Heart left ventricle (tissue), 13 donors: ENCODE data around the gene GGNBP2.

Experiments
- CTCF ChIP-seq, 12 donors: fragments of 200-600 bp; sonication (generic) in 4 of 12; IDR thresholded peaks; one replicate each; pipeline versions ENCODE4 v1.5.0 to v1.8.0; 2018 to 2022; ENCODE audit warnings: antibody characterized with exemption in 12 of 12, mild to moderate bottlenecking in 5 of 12
- POLR2A ChIP-seq, 2 donors: fragments of 450-650 bp; IDR thresholded peaks; one replicate each; pipeline ENCODE4 v1.6.1; 2017; ENCODE audit warnings: antibody characterized with exemption in 2 of 2, mild to moderate bottlenecking in 2 of 2, moderate library complexity in 2 of 2
- donor health status: ischemic (EF 13 %, LVEDD 7.1; RV severe dilation, severe dysfunction).
- donor health status: DM: no; HTN: yes; CAD: no.
- donor health status: DM: no; HTN: no; CAD: no.
- donor health status: ischemic (EF 25% LVEDD 6.9; RV normal size, moderate dysfunction).
- donor health status: ischemic (EF 25% LVEDD 5.7; RV mildly dilated, moderate dysfunction).
- donor health status: ischemic (EF 35%, LVEDD 5.7; RV mildly dilated, moderate dysfunction).
- donor health status: nonischemic (EF 11% LVEDD 7.7; RV severe dilation, severe dysfunction).
- donor health status: DM: yes; HTN: yes; CAD: no.
- donor health status: PGD.
- donor health status: ischemic (EF 29% LVEDD 5.4; RV normal size, mild dysfunction).
- donor health status: nonischemic (EF 23%, LVEDD 6.1; RV moderate dilation, normal function).

DNA sequence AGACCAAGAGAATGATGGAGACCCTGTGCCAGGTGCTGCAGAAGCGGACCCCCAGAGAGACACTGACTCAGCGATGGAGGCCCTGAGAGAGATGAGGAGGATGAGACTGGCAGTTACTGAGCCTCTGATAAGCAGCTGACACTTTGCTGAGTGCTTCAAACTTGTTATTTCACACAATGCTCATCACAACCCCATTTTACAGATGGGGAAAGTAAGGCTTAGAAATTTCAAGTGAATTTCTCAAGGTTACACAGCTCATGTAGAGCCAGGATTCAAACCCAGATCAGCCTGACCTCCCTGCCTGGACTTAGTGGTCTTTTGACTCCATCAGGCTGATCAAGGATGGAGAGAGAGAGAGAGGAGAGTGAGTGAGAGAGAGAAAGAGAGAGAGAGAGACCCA lies 83.9 kb downstream of the GGNBP2 start:
- no peak for TF ChIP-seq POLR2A (IDR thresholded peaks at IDR 0.05)
- TF ChIP-seq CTCF (IDR thresholded peaks at IDR 0.05): no peak
